GM21717 (cell line): Measurements from ENCODE around the gene SLC7A6OS.

Experiments
- ATAC-seq: cut with Tn5 transposase; IDR thresholded peaks from one replicate; pipeline ENCODE4 v1.9.1; 2021; ENCODE audit warnings: mild to moderate bottlenecking, moderate library complexity; ENCODE audit not compliant: unreplicated experiment

Gene SLC7A6OS

GRCh38 chr16:68310774-68311511, at the start of gene SLC7A6OS, which contains the start of gene PRMT7:
SLC7A6OS (minus strand) TSS chr16:68310946; CDS start chr16:68310926, 20 bp downstream.
PRMT7 (plus strand) TSS chr16:68311019; CDS start chr16:68315980, 4,961 bp downstream.
- peak; percentile 95 for ATAC-seq

GRCh38 chr16:68359398-68360191, 48.8 kb upstream of the SLC7A6OS start:
- ATAC-seq = no peak

- ATAC-seq = no peak
Measured at GRCh38 chr16:68358951-68359350, 48.2 kb upstream of the SLC7A6OS start.

- no peak for ATAC-seq
Measured at GRCh38 chr16:68357923-68358322, 47.2 kb upstream of the SLC7A6OS start.

GRCh38 chr16:68357521-68357922, 46.8 kb upstream of the SLC7A6OS start:
- ATAC-seq = no peak

DNA sequence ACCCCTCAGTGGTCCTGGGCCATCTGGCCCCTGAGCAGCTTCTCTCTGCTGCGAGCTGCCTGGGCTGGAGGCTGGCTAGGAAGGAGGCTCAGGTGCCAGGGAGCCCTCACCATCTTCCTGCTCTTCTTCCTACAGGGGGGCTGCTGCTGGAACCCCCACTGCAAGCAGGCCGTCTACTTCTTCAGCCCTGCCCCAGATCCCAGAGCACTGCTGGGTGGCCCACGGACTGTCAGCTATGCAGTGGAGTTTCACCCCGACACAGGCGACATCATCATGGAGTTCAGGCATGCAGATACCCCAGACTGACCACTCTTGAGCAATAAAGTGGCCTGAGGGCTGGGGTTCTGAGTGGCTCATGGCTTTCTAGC, 46.2 kb upstream of the SLC7A6OS start:
- ATAC-seq = no peak

DNA sequence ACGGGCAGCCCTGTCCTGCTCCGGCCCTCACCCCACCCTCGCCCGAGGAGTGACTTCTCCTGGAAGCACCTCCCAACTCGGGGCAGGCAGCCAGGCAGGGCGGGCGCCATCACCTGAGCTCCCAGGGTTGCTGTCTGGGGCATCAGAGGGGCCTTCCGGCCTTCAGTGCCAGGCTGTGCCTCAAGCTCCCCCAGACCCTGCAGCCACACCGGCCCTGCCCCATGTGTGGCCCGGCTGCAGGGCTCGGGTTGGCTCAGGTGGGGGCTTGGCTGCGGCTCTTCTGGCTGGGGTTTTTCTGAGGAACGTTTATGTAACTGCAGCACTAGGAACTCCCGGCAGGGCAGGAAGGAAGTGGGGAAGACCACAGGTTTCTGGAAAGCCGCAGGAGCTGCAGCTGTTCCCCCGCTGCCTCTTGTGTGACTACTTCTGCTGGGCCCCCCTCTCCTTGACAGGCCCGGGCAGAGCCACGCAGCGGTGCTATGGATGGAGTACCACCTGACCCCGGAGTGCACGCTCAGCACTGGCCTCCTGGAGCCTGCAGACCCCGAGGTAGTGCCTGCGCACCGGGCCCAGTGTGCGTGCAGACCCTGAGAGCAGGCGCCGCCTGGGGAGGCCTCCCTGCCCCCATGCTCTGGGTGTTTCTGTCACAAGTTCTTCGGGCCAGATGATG, 45.6 kb upstream of the SLC7A6OS start:
- peak; percentile 75 for ATAC-seq

DNA sequence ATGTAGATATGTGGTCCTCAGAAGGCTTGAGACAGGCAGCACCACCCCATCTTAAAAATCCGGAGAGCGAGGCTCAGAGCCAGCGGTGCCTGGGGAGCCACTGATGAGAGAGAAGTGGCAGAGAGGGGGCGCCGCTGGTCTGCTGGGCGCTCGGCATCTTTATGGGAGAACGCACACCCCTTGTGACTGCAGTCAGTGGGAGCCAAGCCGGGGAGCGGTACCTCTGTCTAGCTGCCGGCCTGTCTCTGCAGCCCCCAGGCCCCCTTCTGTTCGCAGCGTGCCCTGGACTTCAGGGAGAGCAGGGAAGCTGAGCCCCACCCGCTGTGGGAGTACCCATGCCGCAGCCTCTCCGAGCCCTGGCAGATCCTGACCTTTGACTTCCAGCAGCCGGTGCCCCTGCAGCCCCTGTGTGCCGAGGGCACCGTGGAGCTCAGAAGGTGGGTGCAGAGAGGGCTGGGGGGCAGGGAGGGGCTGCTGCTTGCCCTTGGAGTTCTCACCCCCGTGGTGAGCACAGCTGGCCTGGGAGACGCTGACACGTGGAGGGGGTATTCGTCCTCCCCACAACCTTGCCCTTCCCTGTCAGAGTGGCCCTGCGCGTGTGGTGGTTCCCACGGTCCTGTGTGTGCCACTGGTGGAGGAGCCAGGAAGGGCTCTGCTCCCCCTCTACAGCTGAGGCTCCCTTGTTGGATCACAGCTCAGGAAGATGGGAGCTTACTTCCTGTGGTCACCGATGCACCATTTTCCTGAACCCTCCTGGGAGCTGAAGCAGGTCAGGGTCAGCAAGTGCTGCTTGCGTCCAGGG, 44.9 kb upstream of the SLC7A6OS start:
- peak; percentile 10 for ATAC-seq

GRCh38 chr16:68354816-68355215, 44.1 kb upstream of the SLC7A6OS start:
- no peak for ATAC-seq

DNA sequence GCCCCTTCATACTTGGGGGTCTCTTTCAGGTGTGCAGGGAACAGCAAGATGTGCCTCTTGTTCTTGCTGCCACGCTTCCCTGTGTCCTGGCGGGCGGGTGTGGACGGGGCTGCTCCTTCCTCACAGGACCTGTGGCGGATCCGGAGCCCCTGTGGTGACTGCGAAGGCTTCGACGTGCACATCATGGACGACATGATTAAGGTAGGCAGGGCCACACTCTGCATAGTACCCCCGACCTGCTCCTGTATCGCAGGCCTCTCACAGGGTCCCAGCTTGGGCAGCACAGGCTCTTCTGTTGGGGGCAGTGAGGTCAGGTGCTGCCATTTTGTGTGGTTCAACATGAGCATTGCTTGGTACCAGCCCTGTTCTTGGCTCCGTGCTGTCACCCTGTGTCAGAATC, 42.6 kb upstream of the SLC7A6OS start:
- ATAC-seq = no peak

- no peak for ATAC-seq
Measured at GRCh38 chr16:68351991-68352431, 41.3 kb upstream of the SLC7A6OS start.

DNA sequence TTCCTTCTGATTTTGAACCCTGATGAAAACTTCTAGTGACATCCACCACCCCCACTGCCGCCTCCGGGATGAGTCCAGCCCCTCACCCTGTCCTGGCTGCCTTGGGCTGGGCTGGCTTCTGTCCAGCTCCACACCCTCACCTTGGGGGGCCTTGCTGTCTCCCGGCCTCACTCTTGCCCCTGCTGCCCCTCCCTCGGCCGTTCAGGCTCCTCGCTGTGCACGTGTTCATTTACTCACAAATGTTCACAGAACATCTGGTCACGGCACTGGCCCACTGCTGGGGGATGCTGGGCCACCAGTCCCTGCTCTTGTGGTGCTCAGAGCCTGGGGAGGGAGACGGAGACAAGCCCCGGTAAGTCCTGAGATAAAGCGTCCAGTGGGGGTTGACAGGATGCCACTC, 40.7 kb upstream of the SLC7A6OS start:
- ATAC-seq = no peak

DNA sequence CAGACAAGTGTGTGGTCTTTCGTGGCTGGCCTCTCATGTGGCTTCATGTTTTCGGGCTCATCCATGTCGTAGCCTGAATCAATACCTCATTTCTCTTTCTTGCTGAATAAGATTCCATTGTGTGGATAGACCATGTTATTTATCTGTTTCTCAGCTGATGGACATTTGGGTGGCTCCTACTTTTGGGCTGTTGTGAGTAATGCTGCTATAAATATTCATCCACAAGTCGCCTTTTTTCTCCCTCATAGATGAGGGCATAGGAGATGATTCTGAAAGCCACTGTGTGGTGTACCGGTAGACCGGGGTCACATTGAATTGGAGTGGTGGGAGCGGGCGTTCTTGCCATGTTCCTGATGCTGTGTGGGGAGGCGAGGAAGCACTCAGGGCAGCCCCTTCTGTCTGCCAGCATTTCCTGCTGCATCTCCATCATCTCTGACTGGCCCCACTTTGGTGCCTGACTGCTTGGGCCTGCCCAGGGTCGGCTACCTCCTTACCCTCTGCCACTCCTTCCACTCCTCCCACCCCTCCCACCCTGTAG, 40.1 kb upstream of the SLC7A6OS start:
- ATAC-seq = no peak

GRCh38 chr16:68349838-68350410, 39.2 kb upstream of the SLC7A6OS start:
- no peak for ATAC-seq

GRCh38 chr16:68348639-68349445, 38.1 kb upstream of the SLC7A6OS start:
- no peak for ATAC-seq

GRCh38 chr16:68347605-68348004, 36.9 kb upstream of the SLC7A6OS start:
- ATAC-seq = no peak

- ATAC-seq = no peak
Measured at GRCh38 chr16:68346892-68347480, 36.2 kb upstream of the SLC7A6OS start.

- ATAC-seq = no peak
Measured at GRCh38 chr16:68345958-68346635, 35.4 kb upstream of the SLC7A6OS start.
